OCI-LY7 (cell line): ENCODE data around the gene RCSD1. TPM values are rescaled to one million over a fixed set of nuclear protein-coding genes. Genes with fewer than 3 reads are reported as not detected.

Experiments
- BruUV-seq: library from RNA; stranded (reverse); fragments of 400-500 nt; replicated peaks from 2 replicates; lab custom pipeline; 2021; lab: Mats Ljungman, UMichigan
- CTCF ChIA-PET: fragments of 300-600 bp; sonication (Branson Sonifier 250); formaldehyde crosslinking; loops from one replicate; lab custom pipeline; 2022; ENCODE audit warnings: antibody characterized with exemption; ENCODE audit not compliant: unreplicated experiment; lab: Charles Lee
- POLR2A ChIA-PET: fragments of 300-600 bp; sonication (Branson Sonifier 250); formaldehyde crosslinking; loops from one replicate; lab custom pipeline; 2022; ENCODE audit warnings: antibody characterized with exemption; lab: Charles Lee
- DNase-seq: peaks from one replicate; pipeline ENCODE4 v3.0.0-alpha.2; 2015; ENCODE audit warnings: low spot score
- H2AFZ ChIP-seq: fragments of 200-600 bp; sonication (generic), shearing (Covaris generic); 2 replicates; pipeline ENCODE4 v1.6.1; 2014; ENCODE audit warnings: mild to moderate bottlenecking, antibody characterized with exemption, low read length, moderate library complexity
- H3K27ac ChIP-seq: fragments of 200-600 bp; sonication (generic); 2 replicates; pipeline ENCODE4 v1.5.1; 2014; ENCODE audit warnings: mixed run types, low read depth, mild to moderate bottlenecking, moderate library complexity, low read length, inconsistent platforms; ENCODE audit not compliant: poor library complexity, severe bottlenecking
- H3K36me3 ChIP-seq: fragments of 200-600 bp; sonication (generic); 2 replicates; pipeline ENCODE4 v1.6.1; 2014; ENCODE audit warnings: mild to moderate bottlenecking, antibody characterized with exemption, low read length, moderate library complexity, mixed read lengths; ENCODE audit not compliant: insufficient read depth
- H3K4me1 ChIP-seq: fragments of 200-600 bp; sonication (generic); 2 replicates; pipeline ENCODE4 v1.5.1; 2014; ENCODE audit warnings: mild to moderate bottlenecking, low read length; ENCODE audit not compliant: insufficient read depth, poor library complexity, severe bottlenecking
- H3K4me2 ChIP-seq: fragments of 200-600 bp; sonication (generic); 2 replicates; pipeline ENCODE4 v1.6.1; 2014; ENCODE audit warnings: mild to moderate bottlenecking, low read length
- H3K4me3 ChIP-seq: fragments of 200-600 bp; sonication (generic); 2 replicates; pipeline ENCODE4 v1.5.1; 2014; ENCODE audit warnings: mild to moderate bottlenecking, low read depth, low read length; ENCODE audit not compliant: poor library complexity, severe bottlenecking
- H3K79me2 ChIP-seq: fragments of 200-600 bp; sonication (generic); 2 replicates; pipeline ENCODE4 v1.6.1; 2016; ENCODE audit warnings: low read depth, mild to moderate bottlenecking, low read length, moderate library complexity, mixed read lengths; ENCODE audit not compliant: insufficient read depth
- H3K9me2 ChIP-seq: fragments of 200-600 bp; sonication (generic); 2 replicates; pipeline ENCODE4 v1.6.1; 2016; ENCODE audit warnings: mild to moderate bottlenecking, low read length, mixed read lengths; ENCODE audit not compliant: insufficient read depth
- H3K9me3 ChIP-seq: fragments of 200-600 bp; sonication (generic); 2 replicates; pipeline ENCODE4 v1.6.1; 2014; ENCODE audit warnings: mild to moderate bottlenecking, mixed run types, low read length, mixed read lengths
- H4K20me1 ChIP-seq: fragments of 200-600 bp; sonication (generic); 2 replicates; pipeline ENCODE4 v1.6.1; 2014; ENCODE audit warnings: mild to moderate bottlenecking, antibody characterized with exemption, low read length, moderate library complexity, mixed read lengths; ENCODE audit not compliant: insufficient read depth
- CTCF ChIP-seq: fragments of 200-600 bp; sonication (generic); conservative IDR thresholded peaks from 2 replicates; pipeline ENCODE4 v1.5.1; 2014; ENCODE audit warnings: mild to moderate bottlenecking, antibody characterized with exemption, low read length, moderate library complexity, mixed read lengths
- EZH2phosphoT487 ChIP-seq: fragments of 200-600 bp; sonication (generic); IDR thresholded peaks from 2 replicates; pipeline ENCODE4 v1.6.1; 2018; ENCODE audit warnings: low read depth, borderline replicate concordance, mild to moderate bottlenecking, mixed run types, antibody characterized with exemption, low read length, moderate library complexity, mixed read lengths
- intact Hi-C: fragments of 100-400 bp; cut with micrococcal nuclease; formaldehyde crosslinking; loops from one replicate; pipeline ENCODE4 v1.10.0; 2022; ENCODE audit not compliant: unreplicated experiment
- total RNA-seq, 2 experiments: library from RNA; depleted of rRNA in 1 of 2; stranded (reverse); fragments of >200 nt in 1 of 2; shearing (Covaris generic) in 1 of 2; gene quantifications; 2 replicates each; pipeline ENCODE4 v1.2.3, GENCODE V29; 2014 to 2022

Gene RCSD1
- total RNA-seq, 2 experiments from 2014 or later: 161 to 164 TPM

- H3K9me3 ChIP-seq: peaks cover 23% of the 10 kb centered on the region
- H3K4me3 ChIP-seq: peak overlapping the region; percentile 68
- peak overlapping the region; percentile 83 for H3K4me2 ChIP-seq
- H2AFZ ChIP-seq: no peak overlapping the region; the same call in 1 of the 2 replicates
- no peaks in the 10 kb centered on the region for H4K20me1 ChIP-seq
- H3K79me2 ChIP-seq: peaks cover 27% of the 10 kb centered on the region; the same call in 1 of the 2 replicates
- H3K9me2 ChIP-seq: no peaks in the 10 kb centered on the region
- peaks cover 83% of the 10 kb centered on the region for H3K4me1 ChIP-seq
- H3K36me3 ChIP-seq: peaks cover 25% of the 10 kb centered on the region
- no peak for TF ChIP-seq EZH2phosphoT487
- TF ChIP-seq CTCF: no peak
- CTCF ChIA-PET: interaction anchor here (0.5 to 2.3 kb wide), 5 partner anchors 10 to 185 kb away, joined by 4 to 18 read pairs (median 6); no protein-coding TSS in a partner anchor
- POLR2A ChIA-PET: interaction anchor here (0.7 to 7.4 kb wide), 14 partner anchors 8 to 321 kb away, joined by 3 to 250 read pairs (median 6); partner anchors contain the start of genes MPC2 and RCSD1
- intact Hi-C loops: loop anchor here (5.0 kb wide), 1 partner anchor 394 kb away; the partner anchor contains the start of gene POU2F1
- no TSS peak for BruUV-seq
- H3K27ac ChIP-seq: peak overlapping the region; percentile 96
- peak; percentile 55 for DNase-seq
Observed at GRCh38 chr1:167616521-167616920, 13.5 kb upstream of the RCSD1 start.

- H2AFZ ChIP-seq: no peak overlapping the region
- no peak for TF ChIP-seq CTCF
- TF ChIP-seq EZH2phosphoT487: no peak
- peaks cover 27% of the 10 kb centered on the region; the same call in 1 of the 2 replicates for H3K79me2 ChIP-seq
- H3K9me3 ChIP-seq: peaks cover 23% of the 10 kb centered on the region
- TSS peak; percentile 89 for BruUV-seq
- CTCF ChIA-PET: interaction anchor here (0.5 to 2.3 kb wide), 7 partner anchors 10 to 186 kb away, joined by 3 to 18 read pairs (median 5); no protein-coding TSS in a partner anchor
- H3K36me3 ChIP-seq: peaks cover 19% of the 10 kb centered on the region
- peak overlapping the region; percentile 68 for H3K4me3 ChIP-seq
- DNase-seq: peak; percentile 98
- intact Hi-C loops: loop anchor here (1.0 to 5.0 kb wide), 3 partner anchors 11 to 395 kb away; partner anchors contain the start of gene POU2F1
- peak overlapping the region; percentile 96 for H3K27ac ChIP-seq
- peak overlapping the region; percentile 83 for H3K4me2 ChIP-seq
- POLR2A ChIA-PET: interaction anchor here (0.8 to 7.4 kb wide), 14 partner anchors 7 to 320 kb away, joined by 3 to 250 read pairs (median 6); partner anchors contain the start of genes MPC2 and RCSD1
- no peaks in the 10 kb centered on the region for H4K20me1 ChIP-seq
- H3K4me1 ChIP-seq: peaks cover 83% of the 10 kb centered on the region
- no peaks in the 10 kb centered on the region for H3K9me2 ChIP-seq
Observed at GRCh38 chr1:167617153-167618147, 12.6 kb upstream of the RCSD1 start.
